Placental pericyte (primary cell): ENCODE data around the gene BBS5. TPM values are rescaled to one million over a fixed set of nuclear protein-coding genes. Genes with fewer than 3 reads are reported as not detected.

ENCODE experiments used
- total RNA-seq: library from RNA; depleted of rRNA; stranded (reverse); fragments of >200 nt; gene quantifications from 2 replicates; pipeline ENCODE4 v1.2.3, GENCODE V29; 2012

BBS5 gene
- 4.8 and 9.3 TPM in 2 replicates for total RNA-seq

GRCh38 chr2:169479257-169480078, at the start of gene BBS5:
BBS5 (plus strand) TSS chr2:169479494; CDS start chr2:169479554, 60 bp downstream.

DNA sequence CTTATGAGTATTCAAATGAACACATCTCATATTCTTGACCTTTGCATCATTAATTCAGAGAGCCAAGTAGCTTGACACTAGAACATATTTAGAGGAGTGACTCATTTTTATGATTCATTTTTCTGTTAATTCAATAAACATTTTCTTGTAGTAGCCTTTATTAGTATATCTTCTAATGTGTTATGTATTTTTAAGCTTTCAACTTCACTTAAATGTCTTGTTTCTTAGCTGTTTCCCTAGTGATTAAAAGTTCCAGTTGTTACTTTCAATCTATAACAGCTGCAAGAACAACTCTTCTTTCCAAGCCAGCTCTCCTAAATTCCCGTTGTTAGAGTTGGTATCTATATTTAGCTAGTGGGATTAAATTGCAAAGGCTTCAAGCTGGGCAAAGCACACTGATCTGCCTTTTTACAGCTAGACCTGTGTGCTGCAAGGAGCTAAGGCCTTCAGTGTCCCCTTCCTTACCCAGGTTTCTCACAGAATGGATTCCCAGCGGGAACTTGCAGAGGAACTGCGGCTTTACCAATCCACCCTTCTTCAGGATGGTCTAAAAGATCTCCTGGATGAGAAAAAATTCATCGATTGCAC, 30.1 kb downstream of the BBS5 start, which contains the start of gene KLHL41:
KLHL41 (plus strand) TSS at position 405 of the 588 bp plus-strand sequence; CDS start at position 482, 77 bp downstream.

Other genes with a start within 250 kb of the BBS5 start
- not detected in 2 replicates for gene LRP2, start 117.0 kb upstream of the BBS5 start, total RNA-seq
- 0.14 and 0.22 TPM in 2 replicates for gene KLHL41, start 30.2 kb downstream of the BBS5 start, total RNA-seq
- 6.3 and 22.8 TPM in 2 replicates for gene FASTKD1, start 94.4 kb downstream of the BBS5 start, total RNA-seq
- 15.3 and 23.3 TPM in 2 replicates for gene PPIG, start 104.9 kb downstream of the BBS5 start, total RNA-seq
- not detected in 2 replicates for gene CFAP210, start 214.9 kb downstream of the BBS5 start, total RNA-seq
- 1.1 and 1.3 TPM in 2 replicates for gene PHOSPHO2, start 215.0 kb downstream of the BBS5 start, total RNA-seq